ENCODE data around the gene GRWD1. TPM values are rescaled to one million over a fixed set of nuclear protein-coding genes. Genes with fewer than 3 reads are reported as not detected.

GRWD1 gene
- total RNA-seq, 1 donor from 2014 or later: 20.4 TPM

DNA sequence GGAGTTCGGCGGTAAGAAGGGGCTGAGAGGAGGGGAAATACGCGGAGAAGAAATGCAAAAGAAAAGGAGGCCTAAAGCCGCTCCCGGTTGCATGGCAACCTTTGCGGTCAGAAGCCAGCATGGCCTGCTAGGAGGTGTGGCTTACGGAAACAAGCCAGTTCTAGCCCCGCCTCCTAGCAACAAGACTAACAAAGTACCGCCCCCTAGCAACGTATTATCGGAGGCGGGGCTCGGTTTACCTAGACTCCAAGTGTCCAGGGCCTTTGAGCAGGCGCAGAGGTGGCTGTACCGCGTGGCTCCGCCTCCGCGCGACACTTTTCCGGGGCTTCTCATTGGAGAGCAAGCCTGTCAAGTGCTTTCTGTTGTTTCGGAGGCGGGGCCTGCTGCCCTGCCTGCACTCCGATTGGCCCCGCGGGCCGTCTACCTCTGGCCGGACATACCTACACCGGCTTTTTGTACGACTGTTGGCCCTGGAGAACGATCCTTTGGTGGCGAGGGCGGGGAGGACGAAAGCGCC lies 23.0 kb downstream of the GRWD1 start:
- no peaks in the 10 kb centered on the region for H3K9me3 ChIP-seq
- peak overlapping the region; percentile 97 for H3K27ac ChIP-seq
- DNase-seq (ENCODE audit: extremely low spot score in 2 of 2): peak; percentile 100
- H3K4me3 ChIP-seq: peak overlapping the region; percentile 89 to 94
- TF ChIP-seq POLR2A (IDR thresholded peaks at IDR 0.05) (no peak), CTCF (IDR thresholded peaks at IDR 0.05) (no peak), POLR2AphosphoS5 (IDR thresholded peaks at IDR 0.05; ENCODE audit: insufficient read depth in 1 of 2, low read depth in 1 of 2) (peak in 1 of 2 donors; percentile 96)
- intact Hi-C loops (cut with DNase I): no loop called here
- H3K4me1 ChIP-seq: peaks cover 17% of the 10 kb centered on the region
- H3K36me3 ChIP-seq: peaks cover 0 to 33% of the 10 kb centered on the region in 2 donors
- H3K27me3 ChIP-seq: no peaks in the 10 kb centered on the region

GRCh38 chr19:48469289-48469881 lies 23.6 kb downstream of the GRWD1 start, which contains the start of gene CYTH2:
CYTH2 (plus strand) TSS chr19:48469369; CDS start chr19:48469508, 139 bp downstream.
- H3K4me1 ChIP-seq: peaks cover 17% of the 10 kb centered on the region
- peak within 1 kb of the TSS; percentile 89 to 94 for H3K4me3 ChIP-seq
- TF ChIP-seq POLR2AphosphoS5 (IDR thresholded peaks at IDR 0.05; ENCODE audit: insufficient read depth in 1 of 2, low read depth in 1 of 2) (peak in 1 of 2 donors; percentile 99), POLR2A (IDR thresholded peaks at IDR 0.05) (peak in 1 of 2 donors; percentile 90), CTCF (IDR thresholded peaks at IDR 0.05) (no peak)
- no peaks in the 10 kb centered on the region for H3K9me3 ChIP-seq
- intact Hi-C loops (cut with DNase I): no loop called here
- DNase-seq (ENCODE audit: extremely low spot score in 2 of 2): no peak
- no peaks in the 10 kb centered on the region for H3K27me3 ChIP-seq
- H3K36me3 ChIP-seq: peaks cover 0 to 38% of the 10 kb centered on the region in 2 donors
- peak within 1 kb of the TSS; percentile 97 for H3K27ac ChIP-seq

DNA sequence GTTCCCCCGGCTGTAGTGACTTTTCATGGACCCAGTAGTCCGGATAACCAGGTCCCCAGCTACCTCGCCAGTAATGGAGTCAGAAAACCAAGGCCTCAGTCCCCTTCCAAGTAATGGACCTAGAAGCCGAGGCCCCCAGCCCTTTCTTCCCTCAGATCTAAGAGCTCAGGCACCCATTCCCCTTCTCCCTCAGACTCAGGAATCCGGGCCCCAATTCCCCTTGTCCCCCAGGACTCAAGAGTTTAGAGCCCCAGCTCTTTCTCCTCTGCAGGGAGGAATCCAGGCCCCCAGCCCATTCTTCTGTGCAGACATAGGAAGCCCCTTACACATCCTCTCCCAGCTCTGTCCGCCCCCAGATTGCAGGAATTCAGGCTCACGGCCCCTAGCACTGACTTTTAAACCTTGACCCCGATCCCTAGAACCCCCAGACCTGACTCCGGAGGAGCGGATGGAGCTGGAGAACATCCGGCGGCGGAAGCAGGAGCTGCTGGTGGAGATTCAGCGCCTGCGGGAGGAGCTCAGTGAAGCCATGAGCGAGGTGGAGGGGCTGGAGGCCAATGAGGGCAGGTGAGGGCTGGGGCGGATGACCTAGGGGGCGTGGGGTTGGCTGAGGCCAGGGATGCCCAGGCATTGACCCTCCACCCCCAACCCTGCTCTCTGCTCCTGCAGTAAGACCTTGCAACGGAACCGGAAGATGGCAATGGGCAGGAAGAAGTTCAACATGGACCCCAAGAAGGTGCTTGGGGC lies 24.3 kb downstream of the GRWD1 start:
- no peaks in the 10 kb centered on the region for H3K27me3 ChIP-seq
- intact Hi-C loops (cut with DNase I): no loop called here
- peaks cover 0 to 46% of the 10 kb centered on the region in 2 donors for H3K36me3 ChIP-seq
- peaks cover 17% of the 10 kb centered on the region for H3K4me1 ChIP-seq
- H3K4me3 ChIP-seq: peak overlapping the region; percentile 89 to 94
- DNase-seq (ENCODE audit: extremely low spot score in 2 of 2): no peak
- peak overlapping the region; percentile 97 for H3K27ac ChIP-seq
- H3K9me3 ChIP-seq: no peaks in the 10 kb centered on the region
- TF ChIP-seq POLR2A (IDR thresholded peaks at IDR 0.05) (no peak), POLR2AphosphoS5 (IDR thresholded peaks at IDR 0.05; ENCODE audit: insufficient read depth in 1 of 2, low read depth in 1 of 2) (no peak), CTCF (IDR thresholded peaks at IDR 0.05) (no peak)

DNA sequence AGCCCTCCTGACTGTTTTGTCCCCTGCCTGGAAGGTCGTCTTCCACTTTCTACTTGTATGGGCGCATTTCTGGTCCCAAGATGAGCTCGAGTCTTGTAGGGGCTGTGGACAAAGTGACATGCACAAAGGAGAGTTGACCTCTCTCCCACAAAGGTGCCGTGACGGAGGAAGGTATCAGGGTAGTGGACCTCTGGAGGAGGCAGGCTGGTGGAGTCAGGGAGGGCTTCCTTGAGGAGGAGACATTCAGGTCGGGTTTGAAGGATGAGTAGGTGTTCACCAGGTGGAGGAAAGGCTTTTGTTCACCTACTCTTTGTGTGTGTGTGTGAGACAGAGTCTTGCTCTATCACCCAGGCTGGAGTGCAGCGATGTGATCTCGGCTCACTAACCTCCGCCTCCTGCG lies 25.1 kb downstream of the GRWD1 start:
- H3K9me3 ChIP-seq: no peaks in the 10 kb centered on the region
- intact Hi-C loops (cut with DNase I): no loop called here
- DNase-seq (ENCODE audit: extremely low spot score in 2 of 2): no peak
- H3K4me1 ChIP-seq: peaks cover 17% of the 10 kb centered on the region
- no peaks in the 10 kb centered on the region for H3K27me3 ChIP-seq
- no peak overlapping the region for H3K4me3 ChIP-seq
- TF ChIP-seq POLR2A (IDR thresholded peaks at IDR 0.05) (no peak), CTCF (IDR thresholded peaks at IDR 0.05) (no peak), POLR2AphosphoS5 (IDR thresholded peaks at IDR 0.05; ENCODE audit: insufficient read depth in 1 of 2, low read depth in 1 of 2) (no peak)
- H3K36me3 ChIP-seq: peaks cover 0 to 53% of the 10 kb centered on the region in 2 donors
- no peak overlapping the region for H3K27ac ChIP-seq

All from vagina (tissue), 2 donors.